Measurements from ENCODE around the gene GULP1.

The GULP1 gene

GRCh38 chr2:188322569-188323551 is 31.2 kb downstream of the GULP1 start:
- DNase-seq (ENCODE audit: low read depth in 2 of 2) = no peak

- DNase-seq (ENCODE audit: low read depth in 2 of 2) = no peak
Observed at GRCh38 chr2:188324067-188324466, 32.4 kb downstream of the GULP1 start.

DNA sequence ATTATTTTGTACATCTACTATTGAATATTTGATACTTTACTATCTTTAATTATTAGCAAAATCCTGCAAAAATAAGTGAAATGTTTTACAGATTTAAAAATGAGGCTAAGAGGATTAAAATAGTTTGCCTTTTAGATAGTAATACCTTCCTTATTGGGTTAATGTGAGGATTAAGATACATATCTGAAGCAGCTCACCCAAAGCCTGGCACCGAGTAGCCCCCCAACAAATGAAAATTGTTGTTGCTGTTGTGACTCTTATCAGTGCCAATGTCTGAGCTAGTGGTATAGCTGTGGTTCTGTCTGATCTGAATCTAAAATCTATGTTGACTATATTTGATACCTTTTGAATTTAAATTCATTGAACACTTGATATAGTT is 34.6 kb downstream of the GULP1 start:
- DNase-seq (ENCODE audit: low read depth in 2 of 2) = no peak

GRCh38 chr2:188326669-188327301 is 35.1 kb downstream of the GULP1 start:
- DNase-seq (ENCODE audit: low read depth in 2 of 2) = no peak

DNA sequence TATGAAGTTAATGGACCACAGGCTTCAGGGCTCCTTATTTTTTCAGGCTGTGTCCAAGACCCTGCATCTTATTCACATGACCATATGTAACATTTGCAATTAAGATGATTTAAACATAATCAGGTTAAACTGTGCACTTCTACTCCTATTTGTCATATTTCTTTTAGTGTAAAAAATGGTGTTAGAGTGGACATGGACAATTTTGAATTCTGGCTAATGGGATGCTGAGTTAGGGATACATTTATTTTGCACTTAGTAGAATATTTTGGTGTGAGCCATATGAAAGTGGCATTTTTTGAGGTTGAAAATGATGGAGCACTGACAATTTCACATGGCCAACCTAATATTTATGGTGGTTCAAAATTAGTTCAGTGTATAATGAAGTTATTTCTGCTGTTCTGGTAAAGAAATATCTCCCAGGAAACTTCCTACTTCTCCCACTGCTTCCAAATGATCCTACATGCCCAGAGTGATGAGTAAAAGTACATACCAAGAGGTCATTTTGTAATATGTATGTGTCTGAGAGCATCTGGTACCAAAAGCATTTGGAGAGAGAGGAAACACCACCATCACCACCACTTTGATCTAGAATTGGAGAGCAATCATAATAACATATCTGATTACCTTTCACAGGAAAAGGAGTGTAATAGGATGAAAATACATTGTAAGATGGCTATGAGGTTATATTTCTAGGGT is 36.0 kb downstream of the GULP1 start:
- no peak for DNase-seq (ENCODE audit: low read depth in 2 of 2)

DNA sequence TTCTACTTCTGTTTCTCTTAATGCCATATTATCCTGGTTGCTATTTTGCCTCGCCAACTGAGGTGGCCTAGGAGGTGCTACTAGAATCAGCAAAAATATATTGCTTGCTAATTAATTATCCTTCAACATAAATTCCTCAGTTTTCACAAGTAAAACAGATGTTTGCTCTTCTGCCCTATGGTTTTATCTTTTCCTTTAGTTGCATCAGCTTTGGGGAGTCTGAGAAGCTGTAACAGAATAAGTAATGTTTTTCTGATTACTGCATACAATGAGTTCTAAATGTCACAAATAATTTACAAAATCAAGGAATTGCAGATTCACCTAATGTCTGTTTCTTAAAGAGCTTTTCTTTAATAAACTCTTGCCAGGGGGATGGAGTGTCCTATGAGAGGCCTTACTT is 36.7 kb downstream of the GULP1 start:
- no peak for DNase-seq (ENCODE audit: low read depth in 2 of 2)

DNA sequence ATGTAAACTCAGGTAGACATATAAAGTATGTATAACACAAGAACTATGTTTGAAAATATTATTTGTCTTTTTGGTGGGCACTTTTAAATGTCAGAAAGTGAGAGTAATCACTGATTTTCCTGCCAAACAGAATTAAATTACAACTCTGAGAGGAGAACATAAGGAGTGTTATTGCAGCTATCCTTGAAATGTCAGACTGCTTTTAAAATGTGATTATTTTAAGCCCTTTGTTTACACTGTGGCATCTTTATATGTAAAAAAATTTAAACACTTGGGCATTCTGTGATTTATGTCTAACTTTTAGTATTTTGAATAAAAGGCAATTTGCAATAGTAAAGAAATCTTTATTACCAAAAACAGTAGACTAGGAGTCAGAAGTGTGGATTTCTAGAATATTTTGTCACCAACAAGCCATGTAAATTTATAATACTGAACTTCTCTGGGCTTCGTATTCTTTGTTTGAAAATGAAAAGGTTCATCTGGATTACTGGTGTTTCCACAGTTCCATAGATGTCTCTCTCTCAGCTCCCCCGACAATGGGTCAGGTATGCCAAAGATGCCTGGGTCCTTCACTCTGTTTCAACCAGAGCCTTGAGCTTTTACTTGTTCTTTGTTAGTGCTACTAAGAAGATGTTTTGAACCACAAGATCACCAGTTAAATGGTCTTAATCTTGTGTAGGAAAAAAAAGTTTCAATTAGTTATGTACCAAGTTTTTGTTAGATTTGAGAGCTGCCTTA is 38.8 kb downstream of the GULP1 start:
- DNase-seq (ENCODE audit: low read depth in 2 of 2) = no peak

GRCh38 chr2:188332619-188333018 is 40.9 kb downstream of the GULP1 start:
- DNase-seq (ENCODE audit: low read depth in 2 of 2) = no peak

DNA sequence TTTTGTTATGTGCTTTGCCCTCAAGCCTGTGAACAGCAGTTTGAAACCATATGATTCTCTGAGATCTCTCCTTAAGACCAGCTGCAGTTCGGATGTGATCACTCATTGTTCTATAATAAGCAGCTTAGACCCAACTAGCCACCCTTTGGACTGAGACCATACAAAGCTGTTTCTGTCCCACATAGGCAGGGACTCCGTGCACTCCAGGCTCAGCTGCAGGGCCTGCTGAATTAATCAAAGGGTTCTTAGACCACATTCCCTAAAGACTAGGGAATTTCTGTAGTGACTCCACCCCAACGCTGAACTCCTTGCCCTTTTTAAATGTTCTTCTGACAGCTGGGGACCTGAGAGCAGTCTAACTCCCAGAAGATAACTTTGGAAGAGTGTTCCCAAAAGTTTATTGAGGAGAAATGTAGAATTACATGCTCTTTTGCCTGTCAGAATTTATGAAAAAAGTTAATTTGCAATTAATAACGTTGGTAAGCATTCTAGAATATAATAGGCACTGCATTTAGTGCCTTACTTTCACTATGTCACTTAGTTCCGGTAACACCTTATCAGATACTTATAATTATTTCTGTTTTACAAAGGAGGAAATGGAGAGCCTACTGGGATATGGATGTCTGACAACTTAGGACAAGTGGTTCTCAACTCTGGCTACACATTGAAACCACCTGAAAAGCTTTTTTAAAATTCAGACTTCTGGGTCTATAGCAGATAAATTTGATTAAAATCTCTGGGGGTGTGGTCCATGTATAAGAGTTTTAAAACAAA is 42.3 kb downstream of the GULP1 start:
- no peak for DNase-seq (ENCODE audit: low read depth in 2 of 2)

DNA sequence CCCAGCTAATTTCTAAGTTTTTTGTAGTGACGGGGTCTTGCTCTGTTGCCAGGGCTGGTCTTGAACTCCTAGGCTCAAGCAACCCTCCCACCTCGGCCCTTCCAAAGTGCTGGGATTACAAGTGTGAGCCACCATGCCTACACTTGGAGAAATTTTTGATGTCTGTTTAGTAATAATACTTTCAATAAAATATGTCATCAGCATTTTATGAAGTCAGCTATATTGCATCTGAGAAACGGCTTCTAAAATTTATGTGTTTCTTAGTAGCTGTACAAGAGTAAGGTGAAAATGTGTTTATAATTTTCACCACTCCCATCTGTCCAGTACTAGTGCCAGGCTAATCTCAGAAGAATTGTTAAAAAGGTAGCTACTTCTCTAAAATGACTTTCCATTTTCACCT is 46.8 kb downstream of the GULP1 start:
- no peak for DNase-seq (ENCODE audit: low read depth in 2 of 2)

DNA sequence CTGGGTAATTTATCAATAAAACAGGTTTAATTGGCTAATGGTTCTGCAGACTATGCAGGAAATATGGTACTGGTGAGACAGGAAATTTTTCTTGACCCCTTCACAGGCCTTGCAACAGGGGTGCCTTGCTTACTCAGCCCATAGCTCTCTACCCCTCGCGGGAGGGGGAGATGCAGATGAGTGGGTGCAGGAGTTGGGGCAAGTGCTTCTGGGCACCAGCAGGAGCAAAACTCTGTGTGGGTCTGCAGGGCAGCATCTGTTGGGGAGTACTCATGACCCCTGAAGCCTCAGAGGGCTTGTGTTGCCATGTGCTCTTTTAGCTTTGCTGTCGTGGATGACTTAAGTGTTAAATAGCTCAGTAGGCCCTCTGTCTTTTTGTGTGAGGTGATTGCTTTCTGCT is 48.6 kb downstream of the GULP1 start:
- no peak for DNase-seq (ENCODE audit: low read depth in 2 of 2)

GRCh38 chr2:188345020-188345419 is 53.3 kb downstream of the GULP1 start:
- DNase-seq (ENCODE audit: low read depth in 2 of 2) = no peak

GRCh38 chr2:188345426-188345825 is 53.8 kb downstream of the GULP1 start:
- DNase-seq (ENCODE audit: low read depth in 2 of 2) = no peak

- DNase-seq (ENCODE audit: low read depth in 2 of 2) = no peak
Observed at GRCh38 chr2:188345831-188346458, 54.3 kb downstream of the GULP1 start.

DNA sequence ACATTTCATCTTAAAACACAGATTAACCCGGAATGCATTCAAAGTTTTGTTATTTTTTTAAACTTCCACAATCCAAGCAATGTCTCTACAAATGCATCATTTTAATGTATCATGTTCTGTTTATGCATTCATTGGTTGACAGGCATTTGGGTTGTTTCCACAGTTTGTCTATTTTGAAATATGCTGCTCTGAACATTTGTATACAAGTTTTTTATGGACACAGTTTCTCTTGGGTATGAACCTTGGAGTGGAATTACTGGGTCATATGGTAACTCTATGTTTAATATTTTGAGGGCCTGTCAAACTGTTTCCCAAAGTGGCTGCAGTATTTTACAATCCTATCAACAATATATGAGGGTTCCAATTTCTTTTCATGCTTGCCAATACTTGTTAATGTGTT is 57.3 kb downstream of the GULP1 start:
- DNase-seq (ENCODE audit: low read depth in 2 of 2) = no peak

DNA sequence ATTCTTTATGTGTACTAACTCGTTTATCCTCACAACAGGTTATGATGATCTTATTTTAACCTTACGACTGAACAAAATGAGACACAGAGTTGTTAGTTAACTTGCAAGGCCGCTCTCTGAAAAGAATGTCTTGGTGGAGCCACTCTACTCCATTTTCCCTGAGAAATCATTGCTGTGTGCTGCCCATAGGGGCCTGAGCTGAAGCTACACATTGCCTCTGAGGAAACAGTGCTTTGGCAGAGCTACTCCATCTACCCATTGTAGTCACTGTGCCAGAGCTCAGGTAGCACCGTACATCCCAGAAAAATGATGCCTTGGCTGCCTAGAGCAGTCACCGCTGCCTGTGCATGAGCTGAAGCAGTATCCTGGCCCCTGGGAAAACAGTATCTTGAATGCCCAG is 61.6 kb downstream of the GULP1 start:
- DNase-seq (ENCODE audit: low read depth in 2 of 2) = no peak

DNA sequence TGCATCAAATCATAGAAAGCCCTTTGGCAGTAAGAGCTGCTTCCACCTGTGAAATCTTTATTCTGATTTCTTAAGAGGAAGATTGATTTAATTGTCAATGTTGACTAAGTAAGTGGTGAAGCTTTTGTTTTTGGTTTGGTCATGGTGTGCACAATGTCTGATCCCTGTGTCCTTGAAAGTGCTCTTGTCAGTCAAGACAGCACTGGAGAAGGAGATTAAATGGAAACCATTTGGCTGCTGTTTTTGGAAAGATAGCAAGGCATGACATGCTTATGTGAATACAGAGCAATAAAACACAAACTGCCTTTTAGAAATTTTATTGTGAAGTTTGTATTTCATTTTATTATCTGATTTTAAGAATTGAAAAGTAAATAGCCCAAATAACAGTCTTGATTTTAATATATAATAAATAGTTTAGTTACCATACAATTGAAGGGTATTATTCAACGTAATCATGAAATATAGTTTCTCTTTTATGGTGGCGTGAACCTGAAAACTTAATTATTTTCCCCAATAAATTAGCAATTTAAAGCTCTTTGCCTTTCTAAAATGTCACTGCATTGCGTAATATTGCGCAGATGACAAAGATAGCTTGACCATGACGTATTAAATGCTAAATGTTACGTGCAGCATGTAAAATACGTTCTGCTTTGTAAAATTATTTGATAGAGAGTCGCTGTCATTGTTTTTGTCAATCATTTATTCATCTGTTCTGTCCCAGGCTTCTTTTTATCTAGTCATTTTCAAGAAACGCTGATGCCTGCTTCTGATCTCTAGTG is 69.0 kb downstream of the GULP1 start:
- DNase-seq (ENCODE audit: low read depth in 2 of 2) = no peak

- DNase-seq (ENCODE audit: low read depth in 2 of 2) = no peak
Observed at GRCh38 chr2:188364033-188364630, 72.5 kb downstream of the GULP1 start.

GRCh38 chr2:188365058-188365641 is 73.5 kb downstream of the GULP1 start:
- no peak for DNase-seq (ENCODE audit: low read depth in 2 of 2)
